ENCODE results near the gene GRK5. TPM values are rescaled to one million over a fixed set of nuclear protein-coding genes. Genes with fewer than 3 reads are reported as not detected.

The GRK5 gene
- total RNA-seq, 2 donors from 2014 or later = 9.1 to 11.9 TPM

DNA sequence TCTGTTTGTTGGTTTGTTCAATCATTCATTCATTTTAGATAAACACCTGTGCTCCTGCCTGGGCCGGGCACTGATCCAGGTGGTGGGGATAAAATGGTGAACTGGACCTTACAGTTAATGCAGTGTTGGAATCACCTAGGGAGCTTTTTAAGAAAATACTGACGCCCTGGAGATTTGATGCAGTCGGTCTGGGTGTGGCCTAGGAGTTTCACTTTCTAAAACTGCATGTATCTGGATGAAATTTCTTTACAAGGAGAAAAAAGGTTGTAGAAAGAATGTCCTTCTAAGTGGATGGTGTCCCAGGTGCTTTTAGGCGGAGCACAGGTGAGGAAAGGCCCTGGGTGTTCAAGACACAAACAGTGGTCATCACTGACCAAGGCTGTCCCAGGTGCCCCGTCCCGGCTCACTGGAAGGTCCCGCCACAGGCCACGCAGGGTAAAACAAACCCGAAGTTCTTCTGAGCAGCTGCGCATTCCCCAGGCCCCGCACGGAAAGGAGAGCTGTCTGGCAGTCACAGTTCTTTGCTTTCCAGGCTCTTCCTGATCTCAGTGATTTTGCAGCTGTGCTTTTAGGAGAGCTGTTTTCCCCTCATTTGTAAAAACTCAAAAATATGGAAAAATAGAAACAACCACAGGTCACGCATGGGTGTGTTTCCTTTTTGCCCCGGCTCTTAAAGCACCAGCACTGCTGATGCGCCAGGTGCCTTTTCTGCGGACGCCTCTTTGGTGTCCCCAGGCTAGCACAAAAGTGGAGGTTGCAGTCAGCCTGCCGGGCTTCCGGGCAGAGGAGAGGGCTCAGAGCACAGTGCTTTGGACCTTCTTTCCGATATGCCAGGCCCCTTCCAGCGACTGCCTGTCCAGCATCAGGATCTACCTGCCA, 161.9 kb downstream of the GRK5 start:
- H3K4me3 Mint-ChIP-seq = no peak overlapping the region
- no peak overlapping the region for H3K27ac Mint-ChIP-seq
- peaks cover 11% of the 10 kb centered on the region for H3K4me1 Mint-ChIP-seq
- no peak for TF ChIP-seq CTCF (conservative IDR thresholded peaks at IDR 0.05)
- H3K9me3 ChIP-seq (ENCODE audit: control insufficient read depth, low read length) = no peaks in the 10 kb centered on the region
- no peak overlapping the region for H3K9ac ChIP-seq (ENCODE audit: extremely low read depth, low read length, poor library complexity, severe bottlenecking)
- WGBS, 2 experiments (ENCODE audit: insufficient coverage in 1 of 2, insufficient read length in 1 of 2) = 89 to 91% methylated on average over 18 to 21 of the region's 21 CpGs
- no peaks in the 10 kb centered on the region for H3K27me3 ChIP-seq (ENCODE audit: control insufficient read depth, insufficient read depth, low read length, poor library complexity, severe bottlenecking)
- H3K4me3 ChIP-seq (ENCODE audit: low read length) = no peak overlapping the region
- H3K27ac ChIP-seq (ENCODE audit: low read depth, low read length) = no peak overlapping the region
- no peaks in the 10 kb centered on the region for H3K9me3 Mint-ChIP-seq
- no peaks in the 10 kb centered on the region for H3K36me3 ChIP-seq (ENCODE audit: control insufficient read depth, insufficient read depth, low read length)
- no peaks in the 10 kb centered on the region for H3K27me3 Mint-ChIP-seq (ENCODE audit: insufficient read depth)
- DNase-seq = no peak
- H3K4me1 ChIP-seq (ENCODE audit: control insufficient read depth, insufficient read depth, low read length) = no peaks in the 10 kb centered on the region
- no peaks in the 10 kb centered on the region for H3K36me3 Mint-ChIP-seq (ENCODE audit: low read depth)

DNA sequence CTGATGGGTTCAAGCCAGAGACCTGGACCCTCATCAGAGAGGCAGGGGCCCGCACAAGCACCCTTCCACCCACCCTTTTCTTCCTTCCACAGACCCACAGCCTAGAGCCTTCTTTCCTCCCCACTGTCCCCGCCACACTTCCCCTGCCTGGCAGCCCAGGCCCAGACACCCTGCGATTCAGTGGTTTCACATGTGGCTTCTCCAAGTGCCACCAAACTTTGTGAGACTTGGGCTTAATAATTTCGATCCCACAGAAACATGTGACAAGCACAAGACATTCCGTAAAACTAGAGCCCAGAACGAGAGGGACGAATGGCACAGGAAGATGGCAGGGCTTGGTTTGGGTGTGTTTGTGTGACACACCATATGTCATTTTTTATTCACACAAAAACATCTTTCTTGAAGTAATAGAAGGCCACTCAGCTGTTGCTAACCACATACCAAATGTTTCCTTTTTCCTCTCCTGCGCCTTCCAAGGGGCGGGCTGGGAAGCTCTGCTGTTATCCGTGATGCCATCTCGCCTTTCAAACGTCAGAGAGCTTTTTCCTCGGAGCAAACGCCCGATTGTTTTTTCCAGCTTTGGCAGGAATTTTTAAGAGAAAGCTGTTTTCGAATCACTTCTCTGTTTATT, 162.9 kb downstream of the GRK5 start:
- 91 to 96% methylated on average over 8 to 16 of the region's 16 CpGs for WGBS, 2 experiments (ENCODE audit: insufficient coverage in 1 of 2, insufficient read length in 1 of 2)

More for the DNA sequence above, 162.9 kb downstream of the GRK5 start:
- Histone ChIP-seq H3K9me3 (ENCODE audit: control insufficient read depth, low read length) (no peaks in the 10 kb centered on the region), H3K27me3 (ENCODE audit: control insufficient read depth, insufficient read depth, low read length, poor library complexity, severe bottlenecking) (no peaks in the 10 kb centered on the region), H3K27ac (ENCODE audit: low read depth, low read length) (no peak overlapping the region), H3K9ac (ENCODE audit: extremely low read depth, low read length, poor library complexity, severe bottlenecking) (no peak overlapping the region), H3K36me3 (ENCODE audit: control insufficient read depth, insufficient read depth, low read length) (no peaks in the 10 kb centered on the region), H3K4me3 (ENCODE audit: low read length) (no peak overlapping the region), H3K4me1 (ENCODE audit: control insufficient read depth, insufficient read depth, low read length) (no peaks in the 10 kb centered on the region)
- Mint-ChIP-seq H3K4me3 (no peak overlapping the region), H3K4me1 (peaks cover 14% of the 10 kb centered on the region), H3K27me3 (ENCODE audit: insufficient read depth) (no peaks in the 10 kb centered on the region), H3K27ac (no peak overlapping the region), H3K9me3 (no peaks in the 10 kb centered on the region), H3K36me3 (ENCODE audit: low read depth) (no peaks in the 10 kb centered on the region)
- no peak for DNase-seq
- no peak for TF ChIP-seq CTCF (conservative IDR thresholded peaks at IDR 0.05)

Measured in endodermal cell (in vitro differentiated cells).